PC-9 (cell line): ENCODE results near the gene CHSY3.

ENCODE experiments used
- EZH2 ChIP-seq: fragments of 200-600 bp; sonication (generic); IDR thresholded peaks from 2 replicates; pipeline ENCODE4 v1.8.0; 2017; ENCODE audit warnings: antibody characterized with exemption, low read depth
- TF ChIP-seq, protein P1 (sequence below): fragments of 200-600 bp; sonication (generic); conservative IDR thresholded peaks from 2 replicates; pipeline ENCODE4 v1.6.1; 2017; ENCODE audit warnings: mixed run types, antibody characterized with exemption, mild to moderate bottlenecking, moderate library complexity

DNA sequence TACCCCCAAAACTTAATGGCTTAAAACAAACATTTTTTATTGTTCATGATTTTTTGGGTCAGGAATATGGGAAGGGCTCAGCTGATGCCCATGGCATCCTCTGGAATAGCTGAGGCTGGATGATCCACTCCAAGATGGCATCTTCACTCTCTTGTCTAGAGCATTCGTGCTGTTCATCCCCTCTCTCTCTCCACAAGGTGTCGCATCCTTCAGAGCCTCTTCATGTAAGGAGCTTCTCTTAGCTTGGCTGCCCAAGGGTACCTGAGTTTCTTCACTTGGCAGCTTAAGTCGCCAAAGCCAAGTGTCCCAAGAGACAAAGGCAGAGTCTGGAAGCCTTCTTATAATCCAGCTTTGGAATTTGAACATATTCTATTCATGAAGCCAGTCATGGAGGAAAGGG is 294.7 kb downstream of the CHSY3 start:
- TF ChIP-seq, protein P1, sequence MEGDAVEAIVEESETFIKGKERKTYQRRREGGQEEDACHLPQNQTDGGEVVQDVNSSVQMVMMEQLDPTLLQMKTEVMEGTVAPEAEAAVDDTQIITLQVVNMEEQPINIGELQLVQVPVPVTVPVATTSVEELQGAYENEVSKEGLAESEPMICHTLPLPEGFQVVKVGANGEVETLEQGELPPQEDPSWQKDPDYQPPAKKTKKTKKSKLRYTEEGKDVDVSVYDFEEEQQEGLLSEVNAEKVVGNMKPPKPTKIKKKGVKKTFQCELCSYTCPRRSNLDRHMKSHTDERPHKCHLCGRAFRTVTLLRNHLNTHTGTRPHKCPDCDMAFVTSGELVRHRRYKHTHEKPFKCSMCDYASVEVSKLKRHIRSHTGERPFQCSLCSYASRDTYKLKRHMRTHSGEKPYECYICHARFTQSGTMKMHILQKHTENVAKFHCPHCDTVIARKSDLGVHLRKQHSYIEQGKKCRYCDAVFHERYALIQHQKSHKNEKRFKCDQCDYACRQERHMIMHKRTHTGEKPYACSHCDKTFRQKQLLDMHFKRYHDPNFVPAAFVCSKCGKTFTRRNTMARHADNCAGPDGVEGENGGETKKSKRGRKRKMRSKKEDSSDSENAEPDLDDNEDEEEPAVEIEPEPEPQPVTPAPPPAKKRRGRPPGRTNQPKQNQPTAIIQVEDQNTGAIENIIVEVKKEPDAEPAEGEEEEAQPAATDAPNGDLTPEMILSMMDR = peak; percentile 22; the same call in 1 of the 2 replicates
- TF ChIP-seq EZH2 = no peak
